HCT116 (cell line): ENCODE measurements around the gene LRIG1. TPM values are rescaled to one million over a fixed set of nuclear protein-coding genes. Genes with fewer than 3 reads are reported as not detected.

Experiments
- ATAC-seq: fragments of 200-7000 bp; cut with Tn5 transposase; 2 replicates; pipeline ENCODE4 v1.9.1; 2020; ENCODE audit warnings: mild to moderate bottlenecking, moderate library complexity
- BruUV-seq: library from RNA; stranded (reverse); fragments of 400-500 nt; replicated peaks from 2 replicates; lab custom pipeline; 2021; lab: Mats Ljungman, UMichigan
- CTCF ChIA-PET: fragments of 300-600 bp; sonication (Branson Sonifier 250); formaldehyde crosslinking; loops from one replicate; lab custom pipeline; 2021; ENCODE audit warnings: antibody characterized with exemption; lab: Charles Lee
- POLR2A ChIA-PET: fragments of 300-600, 350-600 bp; sonication (Branson Sonifier 250); formaldehyde crosslinking; loops from one replicate; lab custom pipeline; 2021; ENCODE audit warnings: antibody characterized with exemption; lab: Charles Lee
- RAD21 ChIA-PET, 2 experiments: fragments of 300-600 bp; sonication (Branson Sonifier 250); formaldehyde crosslinking; loops; one replicate each; lab custom pipeline; 2023; ENCODE audit warnings: low total read pairs in 2 of 2; ENCODE audit not compliant: uncharacterized antibody in 2 of 2, unreplicated experiment in 2 of 2, low non-redundant PET in 1 of 2; lab: Charles Lee
- DNase-seq: peaks from one replicate; pipeline ENCODE4 v3.0.0-alpha.2; 2010; ENCODE audit warnings: low read depth, low spot score
- H2AFZ ChIP-seq: fragments of 200-600 bp; shearing (Covaris generic), sonication (generic); 2 replicates; pipeline ENCODE4 v1.6.1; 2017; ENCODE audit warnings: low read depth, mixed run types, mixed read lengths, antibody characterized with exemption, low read length; ENCODE audit not compliant: poor library complexity, severe bottlenecking
- H3K27ac ChIP-seq: 2 replicates; pipeline ENCODE4 v1.5.1; 2012; ENCODE audit warnings: low read depth, low read length
- H3K27me3 ChIP-seq: fragments of 200-600 bp; sonication (generic); 2 replicates; pipeline ENCODE4 v1.6.1; 2016; ENCODE audit warnings: mixed run types, low read length, mixed read lengths; ENCODE audit not compliant: insufficient read depth
- H3K36me3 ChIP-seq, 2 experiments: fragments of 200-500 bp in 1 of 2; fragments of 200-600 bp in 1 of 2; sonication (Bioruptor generic) in 1 of 2; sonication (generic) in 1 of 2; 2 replicates each; pipeline versions ENCODE4 v1.5.1 to v1.6.1; 2014 to 2016; ENCODE audit warnings: low read length in 2 of 2, inconsistent platforms in 1 of 2, mixed read lengths in 1 of 2, mixed run types in 1 of 2; ENCODE audit not compliant: insufficient read depth in 2 of 2, control insufficient read depth in 1 of 2
- H3K4me1 ChIP-seq, 2 experiments: fragments of 200-600 bp in 1 of 2; sonication (generic) in 1 of 2; 2 replicates each; pipeline versions ENCODE4 v1.5.1 to v1.6.1; 2012 to 2017; ENCODE audit warnings: low read length in 2 of 2, inconsistent platforms in 1 of 2, mild to moderate bottlenecking in 1 of 2, mixed read lengths in 1 of 2, mixed run types in 1 of 2, moderate library complexity in 1 of 2; ENCODE audit not compliant: insufficient read depth in 2 of 2, control insufficient read depth in 1 of 2
- H3K4me2 ChIP-seq: fragments of 200-600 bp; sonication (generic); 2 replicates; pipeline ENCODE4 v1.6.1; 2017; ENCODE audit warnings: mixed run types, low read length, mixed read lengths
- H3K4me3 ChIP-seq, 2 experiments: fragments of 200-600 bp in 1 of 2; sonication (generic) in 1 of 2; replicated peaks in 1 of 2; 2 replicates each; pipeline ENCODE4 v1.5.1; 2011 to 2016; ENCODE audit warnings: low read length in 2 of 2, control low read depth in 1 of 2, low read depth in 1 of 2, mild to moderate bottlenecking in 1 of 2, mixed read lengths in 1 of 2, mixed run types in 1 of 2
- H3K79me2 ChIP-seq: fragments of 200-600 bp; sonication (generic); 2 replicates; pipeline ENCODE4 v1.6.1; 2017; ENCODE audit warnings: mild to moderate bottlenecking, mixed run types, low read length, moderate library complexity, mixed read lengths; ENCODE audit not compliant: insufficient read depth
- H3K9ac ChIP-seq: fragments of 200-600 bp; sonication (generic); 2 replicates; pipeline ENCODE4 v1.6.1; 2016; ENCODE audit warnings: low read length, mixed read lengths
- H3K9me2 ChIP-seq: fragments of 200-600 bp; sonication (generic), shearing (Covaris generic); 2 replicates; pipeline ENCODE4 v1.6.1; 2017; ENCODE audit warnings: mixed run types, mild to moderate bottlenecking, moderate library complexity; ENCODE audit not compliant: insufficient read depth
- H3K9me3 ChIP-seq, 2 experiments: fragments of 200-500 bp in 1 of 2; fragments of 200-600 bp in 1 of 2; sonication (Bioruptor generic) in 1 of 2; sonication (generic) in 1 of 2; 2 replicates each; pipeline ENCODE4 v1.6.1; 2014 to 2017; ENCODE audit warnings: low read length in 2 of 2, mixed read lengths in 2 of 2, inconsistent platforms in 1 of 2, low read depth in 1 of 2, mild to moderate bottlenecking in 1 of 2, mixed run types in 1 of 2, moderate library complexity in 1 of 2; ENCODE audit not compliant: control insufficient read depth in 1 of 2, insufficient read depth in 1 of 2
- H4K20me1 ChIP-seq: fragments of 200-600 bp; sonication (generic), shearing (Covaris generic); 2 replicates; pipeline ENCODE4 v1.6.1; 2017; ENCODE audit warnings: mixed run types, mild to moderate bottlenecking, moderate library complexity; ENCODE audit not compliant: insufficient read depth
- EGR1 ChIP-seq: IDR thresholded peaks from 2 replicates; pipeline ENCODE4 v1.6.1; 2012; ENCODE audit warnings: low read depth
- ELF1 ChIP-seq: IDR thresholded peaks from 2 replicates; pipeline ENCODE4 v1.6.1; 2012; ENCODE audit warnings: low read depth, borderline replicate concordance
- EZH2 ChIP-seq: fragments of 200-600 bp; sonication (generic); IDR thresholded peaks from 2 replicates; pipeline ENCODE4 v1.6.1; 2017; ENCODE audit warnings: antibody characterized with exemption, mixed run types
- FOSL1 ChIP-seq: IDR thresholded peaks from 2 replicates; pipeline ENCODE4 v1.6.1; 2012; ENCODE audit warnings: low read depth
- JUND ChIP-seq: IDR thresholded peaks from 2 replicates; pipeline ENCODE4 v1.6.1; 2012
- RAD21 ChIP-seq: IDR thresholded peaks from 2 replicates; pipeline ENCODE4 v1.6.1; 2012; ENCODE audit warnings: low read depth, mild to moderate bottlenecking
- SRF ChIP-seq: IDR thresholded peaks from 2 replicates; pipeline ENCODE4 v1.6.1; 2012; ENCODE audit warnings: low read depth
- YY1 ChIP-seq: IDR thresholded peaks from 2 replicates; pipeline ENCODE4 v1.6.1; 2011; ENCODE audit warnings: low read length, low read depth, moderate library complexity, mild to moderate bottlenecking; ENCODE audit not compliant: insufficient replicate concordance; ENCODE audit errors: extremely low read depth
- ZBTB33 ChIP-seq: IDR thresholded peaks from 2 replicates; pipeline ENCODE4 v1.6.1; 2011; ENCODE audit warnings: mild to moderate bottlenecking, low read length, moderate library complexity; ENCODE audit not compliant: insufficient replicate concordance; ENCODE audit errors: extremely low read depth
- ZNF274 ChIP-seq: fragments of 200-500 bp; sonication (Bioruptor generic); IDR thresholded peaks from 2 replicates; pipeline ENCODE4 v1.6.1; 2014; ENCODE audit warnings: mild to moderate bottlenecking, low read depth, low read length, inconsistent platforms
- intact Hi-C: fragments of 100-400 bp; cut with micrococcal nuclease; formaldehyde crosslinking; loops from 2 replicates; pipeline ENCODE4 v1.10.0; 2022
- total RNA-seq: library from RNA; stranded (reverse); gene quantifications from one replicate; pipeline ENCODE4 v1.2.1, GENCODE V29; 2021; ENCODE audit not compliant: unreplicated experiment
- TF ChIP-seq, protein P1 (sequence below), 3 experiments: fragments of 200-600 bp in 1 of 3; sonication (generic) in 1 of 3; IDR thresholded peaks in 2 of 3; conservative IDR thresholded peaks in 1 of 3; 2 replicates each; pipeline ENCODE4 v1.5.1; 2012 to 2017; ENCODE audit warnings: low read depth in 2 of 3, low read length in 2 of 3, antibody characterized with exemption in 1 of 3, borderline replicate concordance in 1 of 3, control low read depth in 1 of 3, mild to moderate bottlenecking in 1 of 3, mixed read lengths in 1 of 3, mixed run types in 1 of 3, moderate library complexity in 1 of 3; ENCODE audit not compliant: insufficient read depth in 1 of 3

Gene LRIG1
- total RNA-seq, 1 experiment from 2014 or later, result 3.1 TPM

GRCh38 chr3:66531256-66531655, 30.4 kb upstream of the LRIG1 start (continued):
- TF ChIP-seq, protein P1, sequence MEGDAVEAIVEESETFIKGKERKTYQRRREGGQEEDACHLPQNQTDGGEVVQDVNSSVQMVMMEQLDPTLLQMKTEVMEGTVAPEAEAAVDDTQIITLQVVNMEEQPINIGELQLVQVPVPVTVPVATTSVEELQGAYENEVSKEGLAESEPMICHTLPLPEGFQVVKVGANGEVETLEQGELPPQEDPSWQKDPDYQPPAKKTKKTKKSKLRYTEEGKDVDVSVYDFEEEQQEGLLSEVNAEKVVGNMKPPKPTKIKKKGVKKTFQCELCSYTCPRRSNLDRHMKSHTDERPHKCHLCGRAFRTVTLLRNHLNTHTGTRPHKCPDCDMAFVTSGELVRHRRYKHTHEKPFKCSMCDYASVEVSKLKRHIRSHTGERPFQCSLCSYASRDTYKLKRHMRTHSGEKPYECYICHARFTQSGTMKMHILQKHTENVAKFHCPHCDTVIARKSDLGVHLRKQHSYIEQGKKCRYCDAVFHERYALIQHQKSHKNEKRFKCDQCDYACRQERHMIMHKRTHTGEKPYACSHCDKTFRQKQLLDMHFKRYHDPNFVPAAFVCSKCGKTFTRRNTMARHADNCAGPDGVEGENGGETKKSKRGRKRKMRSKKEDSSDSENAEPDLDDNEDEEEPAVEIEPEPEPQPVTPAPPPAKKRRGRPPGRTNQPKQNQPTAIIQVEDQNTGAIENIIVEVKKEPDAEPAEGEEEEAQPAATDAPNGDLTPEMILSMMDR (IDR thresholded peaks at IDR 0.05 in 2 of 3, conservative IDR thresholded peaks at IDR 0.05 in 1 of 3; ENCODE audit: borderline replicate concordance in 1 of 3, insufficient read depth in 1 of 3, low read depth in 2 of 3, low read length in 2 of 3), result no peak
- TF ChIP-seq ZBTB33, result no peak
- TF ChIP-seq YY1, result no peak
- no peak for TF ChIP-seq EGR1
- TF ChIP-seq SRF, result no peak

DNA sequence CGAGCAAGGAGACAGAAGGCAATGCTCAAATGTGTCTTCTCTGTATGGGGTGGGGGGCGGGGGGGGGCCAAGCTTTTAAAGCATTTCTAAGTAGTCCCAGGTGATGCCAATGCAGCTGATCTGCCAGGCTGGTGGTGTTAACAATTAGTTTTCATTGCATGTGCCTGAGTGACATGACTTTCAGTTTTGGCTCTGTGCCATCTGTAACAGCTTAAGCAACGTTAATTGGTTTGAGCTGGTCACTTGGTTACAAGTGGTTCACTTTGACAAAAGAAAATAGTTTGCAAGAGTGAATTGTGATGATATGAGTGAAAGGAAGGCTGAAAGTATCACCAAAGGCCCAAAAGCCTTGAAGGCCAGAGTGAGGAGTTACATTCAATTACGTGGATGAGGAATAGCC, 26.4 kb upstream of the LRIG1 start:
- RAD21 ChIA-PET, result no interaction called here

More for the DNA sequence above, 26.4 kb upstream of the LRIG1 start:
- ChIA-PET POLR2A (no interaction called here), CTCF (no interaction called here)
- H3K4me3 ChIP-seq, result no peak overlapping the region
- H3K4me1 ChIP-seq, result no peaks in the 10 kb centered on the region
- H3K36me3 ChIP-seq, result no peaks in the 10 kb centered on the region
- no peaks in the 10 kb centered on the region for H3K79me2 ChIP-seq
- no peaks in the 10 kb centered on the region for H3K9me3 ChIP-seq
- intact Hi-C loops, result no loop called here
- H4K20me1 ChIP-seq, result no peaks in the 10 kb centered on the region
- H3K4me2 ChIP-seq, result no peak overlapping the region
- ATAC-seq (no peak), DNase-seq (no peak)
- no peak overlapping the region for H2AFZ ChIP-seq
- no peak for TF ChIP-seq RAD21
- no peak for TF ChIP-seq FOSL1
- no peak for TF ChIP-seq ELF1
- no peak for TF ChIP-seq EZH2
- TF ChIP-seq YY1, result no peak
- no peak for TF ChIP-seq ZNF274
- no peak for TF ChIP-seq JUND
- H3K9me2 ChIP-seq, result no peaks in the 10 kb centered on the region
- BruUV-seq, result no TSS peak
- no peak overlapping the region for H3K27ac ChIP-seq
- H3K27me3 ChIP-seq, result no peaks in the 10 kb centered on the region
- H3K9ac ChIP-seq, result no peak overlapping the region
